ENCODE results near the gene EVA1A.

The EVA1A gene

DNA sequence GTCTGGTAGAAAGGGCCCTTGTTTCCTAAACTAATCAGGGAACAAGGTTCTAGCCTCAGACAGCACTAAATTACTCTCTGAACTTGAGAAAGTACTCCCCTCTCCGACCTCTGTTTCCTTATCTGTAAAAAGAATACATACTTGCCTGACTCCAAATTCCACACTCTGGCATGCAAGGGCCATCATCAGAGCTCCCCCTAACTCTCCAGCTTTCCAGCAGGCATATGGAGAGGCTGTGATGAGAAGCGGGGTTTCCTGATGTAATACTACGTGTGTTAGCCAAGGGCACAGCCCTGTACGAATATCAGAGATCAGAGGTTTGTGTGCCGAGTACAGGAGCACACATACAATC lies 1.8 kb upstream of the EVA1A start:
- DNase-seq, result no peak

- no peak for DNase-seq
These were observed 1.1 kb upstream of the EVA1A start for GRCh38 chr2:75561566-75562512.

- peak; percentile 71 for DNase-seq
These were observed 544 bp downstream of the EVA1A start for GRCh38 chr2:75560022-75560767.

DNA sequence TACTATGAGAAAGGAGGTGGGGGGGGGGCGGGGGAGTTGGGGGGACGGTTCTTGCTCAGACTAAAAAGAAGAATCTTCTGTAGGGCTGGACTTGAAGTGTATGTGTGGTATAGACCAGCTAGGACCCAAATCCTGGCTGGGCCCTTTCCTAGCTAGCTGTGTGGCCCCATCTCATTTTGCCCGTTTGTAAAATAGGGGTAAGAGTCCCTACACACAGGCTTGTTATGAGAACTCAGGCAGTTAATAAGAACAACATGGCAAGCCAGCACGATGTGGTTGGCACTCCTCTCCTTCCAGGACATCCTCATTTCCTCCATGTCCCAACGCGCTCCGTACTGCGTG lies 1.1 kb downstream of the EVA1A start:
- DNase-seq, result no peak

- DNase-seq, result no peak
These were observed 1.7 kb downstream of the EVA1A start for GRCh38 chr2:75558786-75559679.

DNA sequence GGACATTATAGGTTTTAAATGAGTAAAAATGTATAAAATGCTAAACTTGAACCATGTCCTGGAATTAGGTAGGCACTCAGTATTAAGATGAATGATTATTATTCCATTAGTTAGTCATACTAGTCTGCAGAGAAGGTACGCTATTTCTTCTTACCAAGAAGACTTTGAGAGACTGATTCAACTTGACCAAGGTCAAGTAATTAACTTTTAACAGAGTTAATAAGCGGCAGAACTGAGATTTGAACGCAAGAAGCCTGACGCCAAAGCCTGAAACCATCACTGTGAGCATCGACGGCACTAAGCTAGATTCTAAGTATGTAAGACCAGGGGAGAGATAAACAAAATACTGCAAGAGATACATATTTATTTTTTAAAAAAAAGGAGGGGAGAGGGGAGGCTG lies 2.6 kb downstream of the EVA1A start:
- no peak for DNase-seq

GRCh38 chr2:75557474-75558133 lies 3.1 kb downstream of the EVA1A start:
- DNase-seq, result no peak

DNA sequence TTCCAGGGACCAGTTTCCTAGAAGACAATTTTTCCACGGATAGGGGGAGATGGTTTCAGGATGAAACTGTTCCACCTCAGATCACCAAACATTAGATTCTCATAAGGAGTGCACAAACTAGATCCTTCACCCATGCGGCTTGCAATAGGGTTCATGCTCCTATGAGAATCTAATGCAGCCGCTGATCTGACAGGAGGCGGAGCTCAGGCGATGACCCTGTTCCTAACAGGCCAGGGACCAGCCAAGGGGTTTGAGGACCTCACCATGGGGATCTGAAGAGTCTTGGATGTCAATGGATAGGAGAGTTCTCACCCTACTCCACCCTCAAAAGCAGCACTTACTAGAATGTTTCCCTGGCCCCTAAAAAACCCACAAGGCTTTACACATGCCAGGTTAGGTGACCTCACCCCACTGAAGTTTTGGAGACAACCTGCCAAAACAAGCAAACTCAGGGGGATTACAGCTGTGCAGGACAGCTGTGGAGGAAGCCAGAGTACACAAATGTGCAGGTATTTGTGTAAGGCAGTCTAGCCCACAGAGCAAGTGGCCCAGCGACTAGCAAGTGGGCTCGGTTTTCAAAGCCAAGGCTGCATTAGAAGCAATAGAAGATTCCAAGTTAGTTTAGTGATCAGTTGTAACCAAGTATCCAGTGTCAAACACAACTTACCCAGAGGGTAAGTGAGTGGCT lies 3.9 kb downstream of the EVA1A start:
- no peak for DNase-seq

DNA sequence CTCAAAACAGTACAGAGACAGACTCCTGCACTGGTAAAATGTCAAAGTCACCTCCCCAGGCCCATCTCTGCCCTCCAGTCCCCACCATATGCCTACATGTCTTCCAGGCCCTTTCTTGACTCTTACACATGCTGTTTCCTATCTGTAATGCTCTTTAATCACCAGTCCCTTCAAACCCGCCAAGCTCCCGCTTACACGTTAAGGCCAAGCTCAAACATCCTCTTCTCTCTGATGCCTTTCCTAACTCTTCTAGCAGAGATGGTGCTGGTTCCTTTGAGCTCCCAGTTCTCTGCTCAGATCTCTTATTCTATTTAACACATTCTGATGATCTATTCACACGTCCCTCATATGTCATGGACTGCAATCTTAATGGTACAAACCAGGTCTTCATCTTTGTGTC lies 5.0 kb downstream of the EVA1A start:
- DNase-seq, result no peak

GRCh38 chr2:75553935-75554531 lies 6.7 kb downstream of the EVA1A start:
- DNase-seq, result no peak

DNA sequence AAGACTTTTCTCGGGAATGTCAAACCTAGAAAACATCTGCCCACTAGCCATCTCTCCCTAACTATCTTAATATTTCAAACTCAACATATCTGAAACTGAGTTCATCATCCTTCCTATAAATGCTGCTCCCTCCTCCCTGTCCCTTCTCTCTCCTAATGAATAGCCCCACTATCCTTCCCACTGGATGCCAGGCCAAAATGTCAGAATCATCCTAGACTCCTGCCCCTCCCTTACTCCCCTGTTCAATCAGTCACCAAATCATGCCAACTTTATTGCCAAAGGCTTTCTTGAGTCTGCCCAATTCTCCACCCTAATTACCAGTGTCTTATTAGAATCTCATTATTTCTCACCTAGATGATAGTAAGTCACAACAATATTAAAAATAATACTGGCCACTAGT lies 8.5 kb downstream of the EVA1A start:
- DNase-seq, result no peak

DNA sequence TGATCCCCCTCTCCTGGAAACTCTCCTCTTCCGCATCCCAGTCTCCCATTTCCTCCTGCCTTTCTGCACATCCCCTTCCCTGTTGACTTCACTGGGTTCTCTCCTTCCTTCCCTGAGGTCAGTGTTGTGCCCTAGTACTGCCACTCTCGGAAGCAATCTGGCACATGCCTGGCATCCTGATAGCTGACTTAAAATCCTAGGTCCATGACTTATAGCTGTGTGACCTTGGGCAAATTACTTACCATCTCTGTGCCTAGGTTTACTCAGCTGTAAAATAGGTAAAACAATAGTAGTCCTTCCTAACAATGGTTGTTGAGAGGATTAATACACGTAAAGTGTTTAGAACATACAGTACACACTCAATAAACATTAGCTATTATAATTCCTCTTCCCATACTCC lies 9.3 kb downstream of the EVA1A start:
- no peak for DNase-seq

- no peak for DNase-seq
These were observed 11.1 kb downstream of the EVA1A start for GRCh38 chr2:75549401-75550253.

- DNase-seq, result no peak
These were observed 12.6 kb downstream of the EVA1A start for GRCh38 chr2:75548036-75548573.

GRCh38 chr2:75547345-75548035 lies 13.2 kb downstream of the EVA1A start:
- no peak for DNase-seq

DNA sequence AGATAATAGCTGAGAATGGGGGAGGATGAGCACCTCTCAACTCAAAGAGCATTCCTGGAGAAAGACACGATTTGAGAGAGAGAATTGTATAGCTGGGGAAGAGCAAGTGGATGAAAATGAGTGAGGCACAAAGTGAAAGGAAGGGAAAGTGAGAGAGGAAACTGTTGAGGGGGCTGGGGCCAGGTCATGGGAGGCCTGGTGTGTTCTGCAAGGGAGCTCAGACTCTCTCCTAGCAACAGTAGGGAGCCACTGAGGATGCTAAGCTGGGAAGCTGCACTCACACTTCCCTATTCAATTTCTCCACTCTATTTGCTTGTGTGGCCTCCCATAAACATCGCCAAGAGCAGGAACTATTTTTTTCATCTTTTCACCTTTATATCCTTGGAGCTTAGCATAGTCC lies 14.8 kb downstream of the EVA1A start:
- no peak for DNase-seq

- DNase-seq, result no peak
These were observed 15.4 kb downstream of the EVA1A start for GRCh38 chr2:75545387-75545786.

DNA sequence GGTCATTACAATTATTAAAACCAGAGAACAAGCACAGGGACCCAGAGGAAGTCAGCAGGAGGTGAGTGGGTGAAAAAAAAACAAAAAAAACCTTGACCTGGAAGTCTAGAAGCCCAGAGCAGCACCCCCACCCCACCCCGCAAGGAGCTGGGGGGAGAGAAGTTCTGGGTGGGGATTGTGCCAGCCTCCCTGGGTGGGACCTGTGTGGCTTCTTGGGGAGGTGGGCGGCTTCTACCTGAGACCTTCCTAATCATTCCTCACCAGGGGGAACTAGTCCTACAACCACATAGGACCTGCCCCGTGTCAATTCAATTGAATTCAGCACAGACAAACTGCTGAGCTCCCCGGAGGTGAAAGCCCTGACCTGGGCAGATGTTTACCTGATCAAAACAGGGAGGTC lies 17.3 kb downstream of the EVA1A start:
- DNase-seq, result no peak

GRCh38 chr2:75541430-75541829 lies 19.3 kb downstream of the EVA1A start:
- DNase-seq, result no peak

- DNase-seq, result no peak
These were observed 19.7 kb downstream of the EVA1A start for GRCh38 chr2:75540994-75541393.
